CD4-positive, alpha-beta T cell treated with Interleukin-1 beta for 1 hour (primary cell): Measurements from ENCODE around the gene VPS18.
A peak's percentile ranks its signal among the peaks of the same experiment; 100 is the strongest.

Source experiments
- DNase-seq, 2 donors: peaks; one replicate each; pipeline ENCODE4 v3.0.0-alpha.2; 2020 to 2022

VPS18 gene

GRCh38 chr15:40869686-40870085 lies 24.6 kb upstream of the VPS18 start:
- no peak for DNase-seq

GRCh38 chr15:40870716-40871115 lies 23.5 kb upstream of the VPS18 start:
- DNase-seq: no peak

GRCh38 chr15:40871749-40872617 lies 22.3 kb upstream of the VPS18 start:
- no peak for DNase-seq

GRCh38 chr15:40872791-40873693 lies 21.2 kb upstream of the VPS18 start:
- DNase-seq: no peak

GRCh38 chr15:40873694-40874561 lies 20.3 kb upstream of the VPS18 start, which contains the start of gene RHOV:
Gene RHOV (minus strand): TSS chr15:40874234. CDS start chr15:40874139, 95 bp downstream.
- peak; percentile 45 to 49 for DNase-seq

GRCh38 chr15:40875991-40876730 lies 18.1 kb upstream of the VPS18 start:
- DNase-seq: no peak

GRCh38 chr15:40877694-40878093 lies 16.6 kb upstream of the VPS18 start:
- no peak for DNase-seq

GRCh38 chr15:40878785-40879184 lies 15.5 kb upstream of the VPS18 start:
- DNase-seq: no peak

GRCh38 chr15:40879609-40880008 lies 14.6 kb upstream of the VPS18 start:
- DNase-seq: no peak

- DNase-seq: no peak
Measured at GRCh38 chr15:40881351-40881750, 12.9 kb upstream of the VPS18 start.

GRCh38 chr15:40886586-40886985 lies 7.7 kb upstream of the VPS18 start:
- no peak for DNase-seq

GRCh38 chr15:40889112-40889511 lies 5.1 kb upstream of the VPS18 start:
- no peak for DNase-seq

- no peak for DNase-seq
Measured at GRCh38 chr15:40891138-40891537, 3.1 kb upstream of the VPS18 start.

GRCh38 chr15:40891810-40892446 lies 2.3 kb upstream of the VPS18 start:
- peak; percentile 26 to 50 for DNase-seq

GRCh38 chr15:40892447-40893012 lies 1.7 kb upstream of the VPS18 start:
- no peak for DNase-seq

GRCh38 chr15:40893019-40893670 lies 1.1 kb upstream of the VPS18 start:
- DNase-seq: peak in 1 of 2 donors; percentile 9

GRCh38 chr15:40894681-40895448 lies 615 bp downstream of the VPS18 start:
- DNase-seq: peak; percentile 65 to 69

GRCh38 chr15:40899536-40900207 lies 5.4 kb downstream of the VPS18 start:
- DNase-seq: no peak
